Measurements from ENCODE around the gene SLC35G3. TPM values are rescaled to one million over a fixed set of nuclear protein-coding genes. Genes with fewer than 3 reads are reported as not detected.
"Not testable (repeated sequence)": the region's sequence is repeated elsewhere in the genome, so short reads cannot be mapped to it uniquely, and the experiment has no call there.

SLC35G3 gene
- not detected in 2 replicates for total RNA-seq

DNA sequence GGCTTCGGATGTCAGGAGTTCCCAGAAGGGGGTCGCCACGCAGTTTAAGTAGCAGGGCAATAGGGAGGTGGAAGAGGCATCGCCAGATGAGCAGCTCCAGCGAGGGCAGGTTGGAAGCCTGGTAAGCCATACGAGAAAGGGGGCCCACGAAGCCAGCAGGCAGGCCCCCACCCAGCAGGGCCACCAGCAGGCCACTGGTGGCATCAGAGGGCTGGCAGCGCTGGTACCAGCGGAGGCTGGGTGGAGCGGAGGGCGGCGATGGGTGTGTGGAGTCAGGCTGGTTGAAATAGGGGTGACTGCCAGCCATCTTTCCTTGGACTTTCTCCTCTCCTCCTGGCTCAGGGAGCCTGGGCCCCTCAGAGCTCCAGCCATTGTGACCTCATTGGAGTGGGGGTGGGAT, at the start of gene SLC35G3:
TSS of gene SLC35G3 (minus strand) at position 393 of the 400 bp plus-strand sequence. CDS start at position 307, 86 bp downstream.
- not testable (repeated sequence) for DNase-seq (ENCODE audit: low read depth); H3K4me3 ChIP-seq (ENCODE audit: low read depth, low read length)

DNA sequence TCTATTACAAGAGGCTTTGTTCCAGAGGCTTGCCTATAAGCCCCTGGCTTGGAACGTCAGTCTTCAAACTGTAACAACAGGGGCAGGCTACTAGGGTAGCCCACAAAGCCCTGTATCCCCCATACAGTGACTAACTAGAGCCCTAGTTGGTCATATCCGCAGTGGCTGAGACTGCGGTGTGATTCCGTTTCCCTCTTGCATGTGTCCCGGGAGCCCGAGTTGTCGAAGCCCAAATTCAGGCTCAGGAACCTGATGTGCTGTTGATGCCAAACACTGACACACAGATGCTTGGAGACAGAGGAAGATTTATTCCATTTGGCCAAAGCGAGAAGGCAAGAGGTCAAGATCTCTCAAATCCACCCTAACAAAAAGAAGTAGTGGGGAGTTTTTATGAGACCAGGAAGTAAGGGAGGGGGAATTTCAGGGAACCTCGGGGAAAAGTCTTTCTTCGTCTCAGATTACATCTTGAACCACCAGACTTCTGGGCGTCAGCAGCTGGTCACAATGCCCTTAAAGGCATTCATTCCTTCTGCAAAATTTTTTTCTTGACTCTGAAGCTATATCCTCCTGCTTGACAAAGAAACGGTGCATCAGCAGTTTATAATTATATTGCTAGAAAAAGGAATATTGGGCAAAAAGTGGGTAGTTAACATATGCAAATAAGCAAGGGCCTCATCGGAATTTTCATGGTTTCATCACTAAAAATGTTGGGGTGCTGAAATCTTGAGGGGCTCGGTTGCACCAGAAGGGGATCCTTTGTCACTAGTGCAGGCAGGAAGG, 49.6 kb upstream of the SLC35G3 start:
- TF ChIP-seq, protein P1, sequence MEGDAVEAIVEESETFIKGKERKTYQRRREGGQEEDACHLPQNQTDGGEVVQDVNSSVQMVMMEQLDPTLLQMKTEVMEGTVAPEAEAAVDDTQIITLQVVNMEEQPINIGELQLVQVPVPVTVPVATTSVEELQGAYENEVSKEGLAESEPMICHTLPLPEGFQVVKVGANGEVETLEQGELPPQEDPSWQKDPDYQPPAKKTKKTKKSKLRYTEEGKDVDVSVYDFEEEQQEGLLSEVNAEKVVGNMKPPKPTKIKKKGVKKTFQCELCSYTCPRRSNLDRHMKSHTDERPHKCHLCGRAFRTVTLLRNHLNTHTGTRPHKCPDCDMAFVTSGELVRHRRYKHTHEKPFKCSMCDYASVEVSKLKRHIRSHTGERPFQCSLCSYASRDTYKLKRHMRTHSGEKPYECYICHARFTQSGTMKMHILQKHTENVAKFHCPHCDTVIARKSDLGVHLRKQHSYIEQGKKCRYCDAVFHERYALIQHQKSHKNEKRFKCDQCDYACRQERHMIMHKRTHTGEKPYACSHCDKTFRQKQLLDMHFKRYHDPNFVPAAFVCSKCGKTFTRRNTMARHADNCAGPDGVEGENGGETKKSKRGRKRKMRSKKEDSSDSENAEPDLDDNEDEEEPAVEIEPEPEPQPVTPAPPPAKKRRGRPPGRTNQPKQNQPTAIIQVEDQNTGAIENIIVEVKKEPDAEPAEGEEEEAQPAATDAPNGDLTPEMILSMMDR (IDR thresholded peaks at IDR 0.05; ENCODE audit: insufficient read depth, low read depth, low read length), result no peak
- peak; percentile 88 for DNase-seq (ENCODE audit: low read depth)
- H3K4me3 ChIP-seq (ENCODE audit: low read depth, low read length), result peak overlapping the region; percentile 86

- H3K4me3 ChIP-seq (ENCODE audit: low read depth, low read length), result peak within 1 kb of the TSS; percentile 86
- peak; percentile 94 for DNase-seq (ENCODE audit: low read depth)
- TF ChIP-seq, protein P1 (IDR thresholded peaks at IDR 0.05; ENCODE audit: insufficient read depth, low read depth, low read length), result no peak
These were observed 48.8 kb upstream of the SLC35G3 start, which contains the start of gene SLFN5 for GRCh38 chr17:35242805-35243560. TSS of gene SLFN5 (plus strand) at chr17:35243072. CDS start at chr17:35258691, 15,619 bp downstream.

- H3K4me3 ChIP-seq (ENCODE audit: low read depth, low read length), result peak overlapping the region; percentile 86
- DNase-seq (ENCODE audit: low read depth), result no peak
- TF ChIP-seq, protein P1 (IDR thresholded peaks at IDR 0.05; ENCODE audit: insufficient read depth, low read depth, low read length), result peak; percentile 24
These were observed 48.1 kb upstream of the SLC35G3 start for GRCh38 chr17:35242158-35242804.

DNA sequence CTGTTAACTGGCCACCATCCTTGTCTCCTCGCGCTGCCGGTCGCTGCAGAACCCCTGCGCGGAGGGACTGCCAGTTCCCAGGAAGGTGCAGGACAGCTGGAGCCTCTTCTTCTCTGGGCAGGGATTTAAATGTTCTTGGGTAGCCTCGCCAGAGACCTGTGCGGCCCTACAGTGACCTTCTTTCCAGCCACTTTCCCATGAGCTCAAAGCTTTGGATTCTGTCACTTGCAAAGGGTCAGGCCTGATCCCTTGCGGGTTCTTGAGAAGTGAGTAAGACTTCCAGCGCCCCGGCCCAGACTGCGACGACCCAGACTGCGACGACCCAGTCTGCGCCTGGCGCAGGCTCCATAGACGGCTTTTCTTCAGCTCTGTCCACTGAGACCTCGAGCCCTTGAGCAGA, 47.3 kb upstream of the SLC35G3 start:
- no peak for DNase-seq (ENCODE audit: low read depth)
- peak overlapping the region; percentile 86 for H3K4me3 ChIP-seq (ENCODE audit: low read depth, low read length)

DNA sequence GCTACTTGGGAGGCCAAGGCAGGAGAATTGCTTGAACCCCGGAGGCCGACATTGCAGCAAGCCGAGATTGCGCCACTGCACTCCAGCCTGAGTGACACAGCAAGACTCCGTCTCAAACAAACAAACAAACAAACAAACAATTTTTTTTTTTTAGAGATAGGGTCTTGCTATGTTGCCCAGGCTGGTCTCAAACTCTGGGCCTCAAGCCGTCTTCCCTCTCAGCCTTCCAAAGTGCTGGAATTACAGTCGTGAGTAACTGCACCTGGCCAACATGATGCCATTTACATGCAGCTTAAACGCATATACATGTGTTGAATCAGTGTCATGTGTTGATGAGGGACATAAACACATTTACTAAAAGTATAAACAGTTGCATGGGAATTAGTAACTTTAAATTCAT, 46.7 kb upstream of the SLC35G3 start:
- H3K4me3 ChIP-seq (ENCODE audit: low read depth, low read length), result no peak overlapping the region
- TF ChIP-seq, protein P1 (IDR thresholded peaks at IDR 0.05; ENCODE audit: insufficient read depth, low read depth, low read length), result no peak
- DNase-seq (ENCODE audit: low read depth), result no peak

More for the DNA sequence above, 47.3 kb upstream of the SLC35G3 start:
- TF ChIP-seq, protein P1 (IDR thresholded peaks at IDR 0.05; ENCODE audit: insufficient read depth, low read depth, low read length), result no peak

- peak; percentile 5 for DNase-seq (ENCODE audit: low read depth)
- TF ChIP-seq, protein P1 (IDR thresholded peaks at IDR 0.05; ENCODE audit: insufficient read depth, low read depth, low read length), result no peak
- H3K4me3 ChIP-seq (ENCODE audit: low read depth, low read length), result no peak overlapping the region
These were observed 45.6 kb upstream of the SLC35G3 start for GRCh38 chr17:35239823-35240222.

Data from fibroblast of villous mesenchyme (primary cell).